ENCODE data around the gene TTYH2.

Gene TTYH2

DNA sequence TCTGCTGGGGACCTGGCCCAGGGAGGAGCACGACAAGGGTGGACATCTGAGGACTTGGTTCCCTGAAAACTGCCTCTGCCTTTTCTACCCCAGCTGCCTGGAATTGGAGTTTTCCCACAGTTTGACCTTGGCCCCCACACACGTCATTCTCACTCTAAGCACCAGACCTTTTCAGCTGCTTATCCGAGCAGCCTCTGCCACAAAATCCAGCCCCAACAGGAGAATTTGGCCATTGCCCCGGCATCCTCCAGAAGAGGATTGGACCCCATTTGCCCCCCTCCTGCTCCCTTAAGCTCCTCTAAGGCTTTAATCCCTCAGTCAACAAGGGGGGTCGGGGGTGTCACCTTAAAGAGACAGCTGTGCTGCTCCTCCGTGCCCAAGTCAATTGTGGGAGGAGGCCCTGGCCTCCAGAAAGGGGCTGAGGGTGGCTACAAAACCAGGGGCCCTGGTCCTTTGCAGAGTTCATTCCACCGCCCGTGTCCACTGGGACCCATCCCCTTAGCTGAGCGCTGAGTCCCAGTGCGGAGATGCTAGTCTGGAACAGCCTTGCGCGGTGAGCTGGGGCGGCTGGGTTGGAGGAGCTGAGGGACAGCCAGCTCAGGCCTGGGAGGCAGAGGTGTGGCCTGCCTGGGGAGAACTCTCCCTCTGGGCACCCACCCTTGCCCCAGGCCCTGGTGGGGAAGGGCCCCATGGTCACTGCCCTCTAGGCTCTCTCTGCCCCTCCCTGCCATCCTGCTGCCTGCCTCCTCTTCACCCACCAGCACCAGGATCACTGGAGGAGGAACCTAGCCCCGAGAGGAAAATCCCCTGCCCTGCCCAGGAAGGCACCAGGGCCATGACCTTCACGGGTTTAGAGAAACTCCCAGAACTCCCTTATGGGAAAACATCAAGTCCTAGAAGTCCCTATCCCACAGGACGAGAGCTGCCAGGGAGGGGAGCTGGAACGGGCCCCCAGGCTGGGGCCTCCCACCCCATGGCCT lies 18.8 kb downstream of the TTYH2 start:
- in situ Hi-C loops (cut with HindIII; ENCODE audit: low sequenced_read_pairs) = no loop called here
- DNase-seq (ENCODE audit: low read depth) = no peak
- H3K4me3 ChIP-seq (ENCODE audit: low read depth, low read length) = no peak overlapping the region
- TF ChIP-seq, protein P1, sequence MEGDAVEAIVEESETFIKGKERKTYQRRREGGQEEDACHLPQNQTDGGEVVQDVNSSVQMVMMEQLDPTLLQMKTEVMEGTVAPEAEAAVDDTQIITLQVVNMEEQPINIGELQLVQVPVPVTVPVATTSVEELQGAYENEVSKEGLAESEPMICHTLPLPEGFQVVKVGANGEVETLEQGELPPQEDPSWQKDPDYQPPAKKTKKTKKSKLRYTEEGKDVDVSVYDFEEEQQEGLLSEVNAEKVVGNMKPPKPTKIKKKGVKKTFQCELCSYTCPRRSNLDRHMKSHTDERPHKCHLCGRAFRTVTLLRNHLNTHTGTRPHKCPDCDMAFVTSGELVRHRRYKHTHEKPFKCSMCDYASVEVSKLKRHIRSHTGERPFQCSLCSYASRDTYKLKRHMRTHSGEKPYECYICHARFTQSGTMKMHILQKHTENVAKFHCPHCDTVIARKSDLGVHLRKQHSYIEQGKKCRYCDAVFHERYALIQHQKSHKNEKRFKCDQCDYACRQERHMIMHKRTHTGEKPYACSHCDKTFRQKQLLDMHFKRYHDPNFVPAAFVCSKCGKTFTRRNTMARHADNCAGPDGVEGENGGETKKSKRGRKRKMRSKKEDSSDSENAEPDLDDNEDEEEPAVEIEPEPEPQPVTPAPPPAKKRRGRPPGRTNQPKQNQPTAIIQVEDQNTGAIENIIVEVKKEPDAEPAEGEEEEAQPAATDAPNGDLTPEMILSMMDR (IDR thresholded peaks at IDR 0.05; ENCODE audit: low read depth, low read length, missing control alignments) = no peak

DNA sequence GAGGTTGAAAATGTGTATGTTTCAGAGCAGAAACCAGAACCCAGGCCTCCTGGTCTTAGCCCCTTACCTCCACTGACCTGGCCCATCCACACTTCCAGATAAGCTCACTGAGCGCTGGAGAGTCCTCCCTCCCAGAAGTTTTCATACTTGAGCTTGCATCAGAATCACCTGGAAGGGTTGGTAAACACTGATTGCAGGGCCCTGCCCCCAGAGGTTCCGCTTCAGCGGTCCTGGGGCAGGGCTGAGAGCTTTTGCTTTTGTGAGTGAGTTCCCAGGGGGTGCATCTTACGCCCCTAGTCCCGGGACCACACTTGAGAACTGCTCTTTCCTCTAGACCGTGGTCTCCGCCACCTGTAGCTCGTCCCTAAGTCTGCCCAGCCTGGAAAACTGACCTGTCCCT lies 20.6 kb downstream of the TTYH2 start:
- TF ChIP-seq, protein P1 (IDR thresholded peaks at IDR 0.05; ENCODE audit: low read depth, low read length, missing control alignments) = no peak
- no peak overlapping the region for H3K4me3 ChIP-seq (ENCODE audit: low read depth, low read length)
- in situ Hi-C loops (cut with HindIII; ENCODE audit: low sequenced_read_pairs) = no loop called here
- no peak for DNase-seq (ENCODE audit: low read depth)

DNA sequence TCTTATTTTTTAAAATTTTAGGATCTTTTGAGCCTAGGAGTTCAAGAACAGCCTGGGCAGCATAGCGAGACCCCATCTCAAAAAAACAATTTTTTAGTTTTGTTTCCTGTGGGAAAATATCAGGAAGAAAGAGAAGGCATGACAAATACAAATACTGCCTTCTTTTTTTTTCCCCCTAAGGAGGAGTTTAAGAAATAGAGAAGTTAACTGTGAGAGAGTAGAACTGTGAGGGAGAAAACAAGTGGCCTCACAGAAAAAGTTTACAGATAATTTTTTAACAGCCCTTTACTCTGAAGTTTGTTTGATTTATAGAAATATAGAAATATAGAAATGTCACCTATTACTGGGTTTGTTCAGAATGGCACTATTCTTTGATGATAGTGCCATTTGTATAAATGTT lies 21.1 kb downstream of the TTYH2 start:
- TF ChIP-seq, protein P1 (IDR thresholded peaks at IDR 0.05; ENCODE audit: low read depth, low read length, missing control alignments) = no peak

DNA sequence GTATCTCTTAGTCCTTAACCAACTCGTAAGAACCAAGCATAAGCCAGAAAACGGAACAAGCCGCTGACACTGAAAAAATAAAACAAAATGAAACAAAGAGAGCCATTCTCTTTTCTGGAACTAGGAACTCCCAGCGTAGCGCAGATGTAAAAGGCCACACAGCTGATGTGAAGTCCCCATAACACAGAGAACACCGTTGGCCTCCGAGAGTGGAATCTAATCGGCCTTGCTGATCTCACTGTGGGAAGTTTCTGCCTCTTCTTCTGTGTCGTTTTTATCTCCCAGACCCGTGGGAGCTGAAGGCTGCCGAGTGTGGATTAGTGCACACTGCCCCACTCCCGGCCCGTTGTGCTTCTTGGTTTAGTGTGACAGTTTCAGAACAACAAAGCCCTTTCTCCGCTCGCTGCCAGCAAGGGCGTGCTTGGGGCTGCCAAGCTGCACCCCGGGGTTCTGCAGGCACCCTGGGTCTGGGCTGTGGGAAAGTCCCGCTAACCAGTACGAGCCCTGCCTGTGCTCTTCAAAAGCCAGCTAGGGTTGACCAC lies 21.7 kb downstream of the TTYH2 start:
- no peak for DNase-seq (ENCODE audit: low read depth)
- in situ Hi-C loops (cut with HindIII; ENCODE audit: low sequenced_read_pairs) = no loop called here
- no peak overlapping the region for H3K4me3 ChIP-seq (ENCODE audit: low read depth, low read length)
- TF ChIP-seq, protein P1 (IDR thresholded peaks at IDR 0.05; ENCODE audit: low read depth, low read length, missing control alignments) = no peak

More for the DNA sequence above, 21.1 kb downstream of the TTYH2 start:
- no peak overlapping the region for H3K4me3 ChIP-seq (ENCODE audit: low read depth, low read length)
- DNase-seq (ENCODE audit: low read depth) = no peak
- in situ Hi-C loops (cut with HindIII; ENCODE audit: low sequenced_read_pairs) = no loop called here

DNA sequence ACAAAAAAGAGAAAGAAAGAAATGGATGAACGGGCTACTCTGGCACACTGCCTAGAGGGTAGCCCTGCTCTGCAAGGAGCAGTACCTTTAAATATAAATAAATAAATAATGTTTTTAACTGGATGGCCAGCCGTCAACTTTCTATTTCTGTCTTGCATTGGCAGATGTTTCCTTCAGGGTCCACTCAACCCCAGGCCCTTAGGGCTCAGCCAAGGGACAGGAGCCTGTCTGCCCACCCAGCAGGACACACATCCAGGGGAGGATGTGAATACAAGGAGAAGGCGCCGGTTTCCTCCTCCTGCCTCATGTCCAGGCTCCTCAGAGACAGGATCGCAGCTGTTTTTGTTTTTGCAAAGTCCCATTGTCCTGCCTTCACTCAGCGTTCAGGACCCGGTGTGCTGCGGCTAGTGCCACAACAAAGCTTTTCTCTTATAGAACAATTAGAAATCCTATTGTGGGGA lies 22.6 kb downstream of the TTYH2 start:
- no peak for DNase-seq (ENCODE audit: low read depth)
- no peak overlapping the region for H3K4me3 ChIP-seq (ENCODE audit: low read depth, low read length)
- in situ Hi-C loops (cut with HindIII; ENCODE audit: low sequenced_read_pairs) = no loop called here
- TF ChIP-seq, protein P1 (IDR thresholded peaks at IDR 0.05; ENCODE audit: low read depth, low read length, missing control alignments) = no peak

DNA sequence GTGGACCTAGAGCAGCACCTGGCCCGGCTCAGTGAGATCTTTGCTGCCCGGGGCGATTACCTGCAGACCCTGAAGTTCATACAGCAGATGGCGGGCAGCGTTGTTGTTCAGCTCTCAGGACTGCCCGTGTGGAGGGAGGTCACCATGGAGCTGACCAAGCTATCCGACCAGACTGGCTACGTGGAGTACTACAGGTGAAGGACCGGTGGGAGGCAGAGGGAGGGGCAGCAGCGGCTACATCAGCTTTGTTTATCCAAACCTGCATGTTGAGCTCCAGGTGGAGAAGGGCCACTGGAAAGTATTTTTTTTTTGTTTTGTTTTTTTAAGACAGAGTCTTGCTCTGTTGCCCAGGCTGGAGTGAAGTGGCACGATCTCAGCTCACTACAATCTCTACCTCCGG lies 23.9 kb downstream of the TTYH2 start:
- TF ChIP-seq, protein P1 (IDR thresholded peaks at IDR 0.05; ENCODE audit: low read depth, low read length, missing control alignments) = no peak
- in situ Hi-C loops (cut with HindIII; ENCODE audit: low sequenced_read_pairs) = no loop called here
- H3K4me3 ChIP-seq (ENCODE audit: low read depth, low read length) = no peak overlapping the region
- no peak for DNase-seq (ENCODE audit: low read depth)
